ENCODE results near the gene ATG14. TPM values are rescaled to one million over a fixed set of nuclear protein-coding genes. Genes with fewer than 3 reads are reported as not detected.
"Not testable (repeated sequence)": the region's sequence is repeated elsewhere in the genome, so short reads cannot be mapped to it uniquely, and the experiment has no call there.

ATG14 gene
- total RNA-seq, 1 donor from 2014 or later = 4.8 TPM

- no peak for DNase-seq (ENCODE audit: low spot score)
- Mint-ChIP-seq H3K4me3 (no peak overlapping the region), H3K27me3 (ENCODE audit: insufficient read depth) (no peaks in the 10 kb centered on the region), H3K36me3 (ENCODE audit: low read depth) (peaks cover 23% of the 10 kb centered on the region), H3K4me1 (ENCODE audit: low read depth) (peaks cover 45% of the 10 kb centered on the region), H3K9me3 (no peaks in the 10 kb centered on the region), H3K27ac (no peak overlapping the region)
- intact Hi-C loops (cut with micrococcal nuclease) = no loop called here
Observed at GRCh38 chr14:55352201-55352600, 59.4 kb downstream of the ATG14 start.

GRCh38 chr14:55351111-55351510 lies 60.5 kb downstream of the ATG14 start:
- H3K4me3 Mint-ChIP-seq = no peak overlapping the region
- peaks cover 46% of the 10 kb centered on the region for H3K4me1 Mint-ChIP-seq (ENCODE audit: low read depth)
- no peak for DNase-seq (ENCODE audit: low spot score)
- no peaks in the 10 kb centered on the region for H3K9me3 Mint-ChIP-seq
- no peaks in the 10 kb centered on the region for H3K27me3 Mint-ChIP-seq (ENCODE audit: insufficient read depth)
- H3K36me3 Mint-ChIP-seq (ENCODE audit: low read depth) = peaks cover 18% of the 10 kb centered on the region
- intact Hi-C loops (cut with micrococcal nuclease) = no loop called here
- H3K27ac Mint-ChIP-seq = no peak overlapping the region

GRCh38 chr14:55350461-55350860 lies 61.2 kb downstream of the ATG14 start:
- Mint-ChIP-seq H3K36me3 (ENCODE audit: low read depth) (peaks cover 18% of the 10 kb centered on the region), H3K4me1 (ENCODE audit: low read depth) (peaks cover 49% of the 10 kb centered on the region), H3K27ac (no peak overlapping the region), H3K9me3 (no peaks in the 10 kb centered on the region), H3K4me3 (no peak overlapping the region), H3K27me3 (ENCODE audit: insufficient read depth) (no peaks in the 10 kb centered on the region)
- intact Hi-C loops (cut with micrococcal nuclease) = no loop called here
- DNase-seq (ENCODE audit: low spot score) = no peak

GRCh38 chr14:55349565-55349964 lies 62.1 kb downstream of the ATG14 start:
- H3K27ac Mint-ChIP-seq = no peak overlapping the region
- no peaks in the 10 kb centered on the region for H3K9me3 Mint-ChIP-seq
- H3K4me3 Mint-ChIP-seq = no peak overlapping the region
- DNase-seq (ENCODE audit: low spot score) = no peak
- H3K4me1 Mint-ChIP-seq (ENCODE audit: low read depth) = peaks cover 49% of the 10 kb centered on the region
- H3K27me3 Mint-ChIP-seq (ENCODE audit: insufficient read depth) = no peaks in the 10 kb centered on the region
- intact Hi-C loops (cut with micrococcal nuclease) = no loop called here
- H3K36me3 Mint-ChIP-seq (ENCODE audit: low read depth) = peaks cover 22% of the 10 kb centered on the region

GRCh38 chr14:55348766-55349453 lies 62.7 kb downstream of the ATG14 start:
- H3K27ac Mint-ChIP-seq = no peak overlapping the region
- no peaks in the 10 kb centered on the region for H3K27me3 Mint-ChIP-seq (ENCODE audit: insufficient read depth)
- H3K4me1 Mint-ChIP-seq (ENCODE audit: low read depth) = peaks cover 49% of the 10 kb centered on the region
- intact Hi-C loops (cut with micrococcal nuclease) = no loop called here
- no peak overlapping the region for H3K4me3 Mint-ChIP-seq
- peaks cover 21% of the 10 kb centered on the region for H3K36me3 Mint-ChIP-seq (ENCODE audit: low read depth)
- DNase-seq (ENCODE audit: low spot score) = no peak
- no peaks in the 10 kb centered on the region for H3K9me3 Mint-ChIP-seq

- no peak overlapping the region for H3K27ac Mint-ChIP-seq
- H3K4me3 Mint-ChIP-seq = no peak overlapping the region
- no peaks in the 10 kb centered on the region for H3K9me3 Mint-ChIP-seq
- H3K36me3 Mint-ChIP-seq (ENCODE audit: low read depth) = peaks cover 21% of the 10 kb centered on the region
- no peaks in the 10 kb centered on the region for H3K27me3 Mint-ChIP-seq (ENCODE audit: insufficient read depth)
- H3K4me1 Mint-ChIP-seq (ENCODE audit: low read depth) = peaks cover 49% of the 10 kb centered on the region
- intact Hi-C loops (cut with micrococcal nuclease) = no loop called here
- DNase-seq (ENCODE audit: low spot score) = no peak
Observed at GRCh38 chr14:55347748-55348147, 63.9 kb downstream of the ATG14 start.

- DNase-seq (ENCODE audit: low spot score) = no peak
- Mint-ChIP-seq H3K27me3 (ENCODE audit: insufficient read depth) (no peaks in the 10 kb centered on the region), H3K27ac (no peak overlapping the region), H3K9me3 (no peaks in the 10 kb centered on the region), H3K4me1 (ENCODE audit: low read depth) (peaks cover 53% of the 10 kb centered on the region), H3K36me3 (ENCODE audit: low read depth) (peaks cover 21% of the 10 kb centered on the region), H3K4me3 (no peak overlapping the region)
- intact Hi-C loops (cut with micrococcal nuclease) = no loop called here
Observed at GRCh38 chr14:55347040-55347439, 64.6 kb downstream of the ATG14 start.

- H3K27ac Mint-ChIP-seq; DNase-seq (ENCODE audit: low spot score); H3K9me3 Mint-ChIP-seq; H3K36me3 Mint-ChIP-seq (ENCODE audit: low read depth); H3K27me3 Mint-ChIP-seq (ENCODE audit: insufficient read depth); H3K4me3 Mint-ChIP-seq; intact Hi-C loops (cut with micrococcal nuclease): not testable (repeated sequence)
- peaks cover 77% of the 10 kb centered on the region for H3K4me1 Mint-ChIP-seq (ENCODE audit: low read depth)
Observed at GRCh38 chr14:55344582-55345163, 67.0 kb downstream of the ATG14 start.

GRCh38 chr14:55341781-55342180 lies 69.8 kb downstream of the ATG14 start:
- peaks cover 85% of the 10 kb centered on the region for H3K4me1 Mint-ChIP-seq (ENCODE audit: low read depth)
- intact Hi-C loops (cut with micrococcal nuclease) = loop anchor here (1.0 to 2.0 kb wide), 2 partner anchors 33 to 45 kb away; no protein-coding TSS in a partner anchor
- peak overlapping the region; percentile 42 for H3K27ac Mint-ChIP-seq

GRCh38 chr14:55340482-55340881 lies 71.1 kb downstream of the ATG14 start:
- intact Hi-C loops (cut with micrococcal nuclease) = loop anchor here (2.0 kb wide), 1 partner anchor 46 kb away; no protein-coding TSS in a partner anchor

More at GRCh38 chr14:55341781-55342180, 69.8 kb downstream of the ATG14 start:
- Mint-ChIP-seq H3K36me3 (ENCODE audit: low read depth) (peaks cover 6% of the 10 kb centered on the region), H3K27me3 (ENCODE audit: insufficient read depth) (no peaks in the 10 kb centered on the region), H3K9me3 (no peaks in the 10 kb centered on the region), H3K4me3 (no peak overlapping the region)
- no peak for DNase-seq (ENCODE audit: low spot score)

GRCh38 chr14:55339770-55340169 lies 71.9 kb downstream of the ATG14 start:
- no peaks in the 10 kb centered on the region for H3K27me3 Mint-ChIP-seq (ENCODE audit: insufficient read depth)
- H3K4me1 Mint-ChIP-seq (ENCODE audit: low read depth) = peaks cover 85% of the 10 kb centered on the region
- no peak for DNase-seq (ENCODE audit: low spot score)
- H3K9me3 Mint-ChIP-seq = no peaks in the 10 kb centered on the region
- peak overlapping the region; percentile 48 for H3K4me3 Mint-ChIP-seq
- intact Hi-C loops (cut with micrococcal nuclease) = loop anchor here (1.0 to 5.0 kb wide), 4 partner anchors 9 to 73 kb away; partner anchors contain the start of gene ATG14
- peaks cover 7% of the 10 kb centered on the region for H3K36me3 Mint-ChIP-seq (ENCODE audit: low read depth)
- H3K27ac Mint-ChIP-seq = peak overlapping the region; percentile 16

More at GRCh38 chr14:55340482-55340881, 71.1 kb downstream of the ATG14 start:
- H3K27me3 Mint-ChIP-seq (ENCODE audit: insufficient read depth) = no peaks in the 10 kb centered on the region
- H3K4me3 Mint-ChIP-seq = peak overlapping the region; percentile 47
- H3K4me1 Mint-ChIP-seq (ENCODE audit: low read depth) = peaks cover 85% of the 10 kb centered on the region
- H3K9me3 Mint-ChIP-seq = no peaks in the 10 kb centered on the region
- no peak for DNase-seq (ENCODE audit: low spot score)
- H3K27ac Mint-ChIP-seq = peak overlapping the region; percentile 16
- H3K36me3 Mint-ChIP-seq (ENCODE audit: low read depth) = peaks cover 6% of the 10 kb centered on the region

- peaks cover 13% of the 10 kb centered on the region for H3K36me3 Mint-ChIP-seq (ENCODE audit: low read depth)
- no peaks in the 10 kb centered on the region for H3K27me3 Mint-ChIP-seq (ENCODE audit: insufficient read depth)
- H3K4me3 Mint-ChIP-seq = no peak overlapping the region
- H3K9me3 Mint-ChIP-seq = no peaks in the 10 kb centered on the region
- peak overlapping the region; percentile 88 for H3K27ac Mint-ChIP-seq
- peaks cover 91% of the 10 kb centered on the region for H3K4me1 Mint-ChIP-seq (ENCODE audit: low read depth)
- intact Hi-C loops (cut with micrococcal nuclease) = loop anchor here (1.0 to 5.0 kb wide), 3 partner anchors 38 to 76 kb away; partner anchors contain the start of genes ATG14 and FBXO34
- DNase-seq (ENCODE audit: low spot score) = no peak
Observed at GRCh38 chr14:55336691-55337090, 74.9 kb downstream of the ATG14 start.

GRCh38 chr14:55336162-55336561 lies 75.5 kb downstream of the ATG14 start:
- H3K4me1 Mint-ChIP-seq (ENCODE audit: low read depth) = peaks cover 87% of the 10 kb centered on the region
- no peak for DNase-seq (ENCODE audit: low spot score)
- H3K27ac Mint-ChIP-seq = peak overlapping the region; percentile 57
- peak overlapping the region; percentile 20 for H3K4me3 Mint-ChIP-seq
- intact Hi-C loops (cut with micrococcal nuclease) = loop anchor here (5.0 kb wide), 1 partner anchor 76 kb away; the partner anchor contains the start of gene ATG14
- H3K9me3 Mint-ChIP-seq = no peaks in the 10 kb centered on the region
- H3K36me3 Mint-ChIP-seq (ENCODE audit: low read depth) = peaks cover 13% of the 10 kb centered on the region
- H3K27me3 Mint-ChIP-seq (ENCODE audit: insufficient read depth) = no peaks in the 10 kb centered on the region
